Hematopoietic multipotent progenitor cell treated with erythropoietin and hydrocortisone succinate and interleukin-3 and kit ligand, for 4 days (in vitro differentiated cells): ENCODE measurements around the gene RBM44.
"Not testable (repeated sequence)": the region's sequence is repeated elsewhere in the genome, so short reads cannot be mapped to it uniquely, and the experiment has no call there.

ENCODE experiments used
- DNase-seq: peaks from one replicate; pipeline ENCODE4 v3.0.0-alpha.2; 2015

Gene RBM44

GRCh38 chr2:237798236-237799059, at the start of gene RBM44:
Gene RBM44 (plus strand): TSS chr2:237798779. CDS start chr2:237813610, 14,831 bp downstream.
- no peak for DNase-seq

GRCh38 chr2:237749002-237749401, 49.6 kb upstream of the RBM44 start:
- no peak for DNase-seq

- no peak for DNase-seq
Measured at GRCh38 chr2:237749961-237750360, 48.6 kb upstream of the RBM44 start.

- not testable (repeated sequence) for DNase-seq
Measured at GRCh38 chr2:237750441-237750840, 48.1 kb upstream of the RBM44 start.

- DNase-seq: peak; percentile 53
Measured at GRCh38 chr2:237752761-237753165, 45.8 kb upstream of the RBM44 start.

GRCh38 chr2:237754182-237754581, 44.4 kb upstream of the RBM44 start:
- DNase-seq: peak; percentile 22

- DNase-seq: no peak
Measured at GRCh38 chr2:237754626-237755248, 43.8 kb upstream of the RBM44 start.

GRCh38 chr2:237757616-237758015, 41.0 kb upstream of the RBM44 start:
- no peak for DNase-seq

- DNase-seq: no peak
Measured at GRCh38 chr2:237758185-237758584, 40.4 kb upstream of the RBM44 start.

- DNase-seq: no peak
Measured at GRCh38 chr2:237759176-237759575, 39.4 kb upstream of the RBM44 start.

- DNase-seq: no peak
Measured at GRCh38 chr2:237760506-237761502, 37.8 kb upstream of the RBM44 start.

- DNase-seq: not testable (repeated sequence)
Measured at GRCh38 chr2:237762291-237763182, 36.0 kb upstream of the RBM44 start.

- no peak for DNase-seq
Measured at GRCh38 chr2:237763812-237764211, 34.8 kb upstream of the RBM44 start.

- DNase-seq: not testable (repeated sequence)
Measured at GRCh38 chr2:237765122-237765521, 33.5 kb upstream of the RBM44 start.

GRCh38 chr2:237765875-237766274, 32.7 kb upstream of the RBM44 start:
- DNase-seq: no peak

- DNase-seq: no peak
Measured at GRCh38 chr2:237766340-237766739, 32.2 kb upstream of the RBM44 start.

- DNase-seq: no peak
Measured at GRCh38 chr2:237772513-237772912, 26.1 kb upstream of the RBM44 start.

- no peak for DNase-seq
Measured at GRCh38 chr2:237773826-237774225, 24.8 kb upstream of the RBM44 start.

GRCh38 chr2:237774811-237775553, 23.6 kb upstream of the RBM44 start:
- peak; percentile 77 for DNase-seq

- DNase-seq: no peak
Measured at GRCh38 chr2:237779521-237779920, 19.1 kb upstream of the RBM44 start.

- DNase-seq: no peak
Measured at GRCh38 chr2:237782181-237782580, 16.4 kb upstream of the RBM44 start.
